Measurements from ENCODE around the gene FGF1.

Gene FGF1

GRCh38 chr5:142686968-142687367, 1.1 kb upstream of the FGF1 start:
- Histone ChIP-seq H3K9me3 (ENCODE audit: insufficient read depth, low read depth, low read length) (no peaks in the 10 kb centered on the region), H3K79me2 (ENCODE audit: insufficient read depth, low read length) (no peaks in the 10 kb centered on the region), H4K20me1 (ENCODE audit: insufficient read depth, low read length, poor library complexity, severe bottlenecking) (no peaks in the 10 kb centered on the region), H3K27me3 (ENCODE audit: insufficient read depth, low read length, poor library complexity, severe bottlenecking) (no peaks in the 10 kb centered on the region), H3K4me1 (ENCODE audit: insufficient read depth, low read length, poor library complexity, severe bottlenecking) (no peaks in the 10 kb centered on the region), H3K4me2 (ENCODE audit: low read depth, low read length, poor library complexity, severe bottlenecking) (no peak overlapping the region), H3F3A (ENCODE audit: low read depth) (no peaks in the 10 kb centered on the region), H3K9me2 (replicated peaks; ENCODE audit: low read depth, low read length) (no peaks in the 10 kb centered on the region), H3K36me3 (ENCODE audit: insufficient read depth, low read length) (no peaks in the 10 kb centered on the region), H2AFZ (ENCODE audit: low read length) (no peak overlapping the region), H3K9ac (ENCODE audit: low read depth, low read length, poor library complexity, severe bottlenecking) (no peak overlapping the region), H3K4me3 (ENCODE audit: low read length, poor library complexity, severe bottlenecking) (no peak overlapping the region)
- TF ChIP-seq CTCF (conservative IDR thresholded peaks at IDR 0.05; ENCODE audit: low read length) (no peak), EZH2phosphoT487 (IDR thresholded peaks at IDR 0.05; ENCODE audit: borderline replicate concordance) (no peak)

- no peaks in the 10 kb centered on the region for H4K20me1 ChIP-seq (ENCODE audit: insufficient read depth, low read length, poor library complexity, severe bottlenecking)
- no peaks in the 10 kb centered on the region for H3K9me2 ChIP-seq (replicated peaks; ENCODE audit: low read depth, low read length)
- no peaks in the 10 kb centered on the region for H3K4me1 ChIP-seq (ENCODE audit: insufficient read depth, low read length, poor library complexity, severe bottlenecking)
- no peaks in the 10 kb centered on the region for H3F3A ChIP-seq (ENCODE audit: low read depth)
- no peaks in the 10 kb centered on the region for H3K9me3 ChIP-seq (ENCODE audit: insufficient read depth, low read depth, low read length)
- H3K4me2 ChIP-seq (ENCODE audit: low read depth, low read length, poor library complexity, severe bottlenecking) = no peak overlapping the region
- no peaks in the 10 kb centered on the region for H3K27me3 ChIP-seq (ENCODE audit: insufficient read depth, low read length, poor library complexity, severe bottlenecking)
- H3K79me2 ChIP-seq (ENCODE audit: insufficient read depth, low read length) = no peaks in the 10 kb centered on the region
- H3K4me3 ChIP-seq (ENCODE audit: low read length, poor library complexity, severe bottlenecking) = no peak overlapping the region
- H2AFZ ChIP-seq (ENCODE audit: low read length) = no peak overlapping the region
- H3K36me3 ChIP-seq (ENCODE audit: insufficient read depth, low read length) = no peaks in the 10 kb centered on the region
- no peak overlapping the region for H3K9ac ChIP-seq (ENCODE audit: low read depth, low read length, poor library complexity, severe bottlenecking)
- TF ChIP-seq CTCF (conservative IDR thresholded peaks at IDR 0.05; ENCODE audit: low read length) (no peak), EZH2phosphoT487 (IDR thresholded peaks at IDR 0.05; ENCODE audit: borderline replicate concordance) (no peak)
Measured at GRCh38 chr5:142686210-142686734, 382 bp upstream of the FGF1 start.

GRCh38 chr5:142684508-142685041, 1.3 kb downstream of the FGF1 start:
- no peaks in the 10 kb centered on the region for H3K9me3 ChIP-seq (ENCODE audit: insufficient read depth, low read depth, low read length)
- H3K79me2 ChIP-seq (ENCODE audit: insufficient read depth, low read length) = no peaks in the 10 kb centered on the region
- H4K20me1 ChIP-seq (ENCODE audit: insufficient read depth, low read length, poor library complexity, severe bottlenecking) = no peaks in the 10 kb centered on the region
- H3K36me3 ChIP-seq (ENCODE audit: insufficient read depth, low read length) = no peaks in the 10 kb centered on the region
- H3K4me1 ChIP-seq (ENCODE audit: insufficient read depth, low read length, poor library complexity, severe bottlenecking) = no peaks in the 10 kb centered on the region
- no peak overlapping the region for H3K4me2 ChIP-seq (ENCODE audit: low read depth, low read length, poor library complexity, severe bottlenecking)
- H3K9ac ChIP-seq (ENCODE audit: low read depth, low read length, poor library complexity, severe bottlenecking) = no peak overlapping the region
- TF ChIP-seq EZH2phosphoT487 (IDR thresholded peaks at IDR 0.05; ENCODE audit: borderline replicate concordance) = no peak
- no peak for TF ChIP-seq CTCF (conservative IDR thresholded peaks at IDR 0.05; ENCODE audit: low read length)
- no peaks in the 10 kb centered on the region for H3F3A ChIP-seq (ENCODE audit: low read depth)
- H2AFZ ChIP-seq (ENCODE audit: low read length) = no peak overlapping the region
- no peaks in the 10 kb centered on the region for H3K9me2 ChIP-seq (replicated peaks; ENCODE audit: low read depth, low read length)
- H3K27me3 ChIP-seq (ENCODE audit: insufficient read depth, low read length, poor library complexity, severe bottlenecking) = no peaks in the 10 kb centered on the region
- H3K4me3 ChIP-seq (ENCODE audit: low read length, poor library complexity, severe bottlenecking) = no peak overlapping the region

Data from Loucy (cell line).